HG02588 (cell line): Measurements from ENCODE around the gene FHOD3.
"Not testable (repeated sequence)": the region's sequence is repeated elsewhere in the genome, so short reads cannot be mapped to it uniquely, and the experiment has no call there.

ENCODE experiments used
- ATAC-seq: cut with Tn5 transposase; IDR thresholded peaks from one replicate; pipeline ENCODE4 v1.9.1; 2021; ENCODE audit warnings: mild to moderate bottlenecking, moderate library complexity; ENCODE audit not compliant: unreplicated experiment

FHOD3 gene

DNA sequence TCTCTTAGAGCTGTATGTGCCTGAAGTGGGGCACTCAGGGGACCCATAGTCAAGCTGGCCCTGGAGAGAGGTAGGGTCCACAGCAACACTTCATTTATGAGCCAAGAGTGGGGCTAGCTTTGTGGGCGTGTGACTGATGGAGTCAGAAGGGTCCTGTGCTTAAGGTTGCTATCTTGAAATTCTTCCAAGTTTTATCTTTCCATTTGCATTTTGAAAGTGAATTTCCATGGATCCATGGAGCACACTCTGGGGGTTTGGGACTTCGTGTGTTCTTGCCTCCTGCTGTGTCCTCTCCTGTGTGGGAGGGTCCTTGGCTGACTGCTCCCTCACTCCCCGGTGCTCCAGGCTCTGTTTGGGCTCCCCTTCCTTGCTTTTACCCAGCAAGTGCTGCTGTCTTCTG, 50.8 kb downstream of the FHOD3 start:
- ATAC-seq: no peak

DNA sequence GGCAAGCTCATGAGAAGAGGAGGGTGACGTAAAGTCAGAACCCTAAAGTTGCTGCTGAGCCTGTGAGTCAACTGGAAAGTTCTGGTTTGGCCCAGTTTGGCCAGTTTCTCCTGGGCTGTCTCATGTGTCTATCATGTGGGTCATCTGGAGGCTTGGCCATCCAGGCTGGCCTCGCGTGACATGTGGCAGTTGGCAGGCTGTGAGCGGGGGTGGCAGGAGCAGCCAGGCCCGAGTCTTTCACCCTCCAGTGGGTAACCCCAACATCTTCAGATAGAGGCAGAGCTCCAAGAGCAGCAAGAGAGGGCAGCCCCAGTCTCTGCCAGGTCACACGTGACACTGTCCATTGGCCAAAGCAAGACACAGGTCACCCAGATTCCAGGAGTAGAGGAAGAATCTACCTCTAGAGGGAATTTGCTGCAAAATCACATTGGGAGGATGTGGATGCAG, 51.5 kb downstream of the FHOD3 start:
- ATAC-seq: no peak

DNA sequence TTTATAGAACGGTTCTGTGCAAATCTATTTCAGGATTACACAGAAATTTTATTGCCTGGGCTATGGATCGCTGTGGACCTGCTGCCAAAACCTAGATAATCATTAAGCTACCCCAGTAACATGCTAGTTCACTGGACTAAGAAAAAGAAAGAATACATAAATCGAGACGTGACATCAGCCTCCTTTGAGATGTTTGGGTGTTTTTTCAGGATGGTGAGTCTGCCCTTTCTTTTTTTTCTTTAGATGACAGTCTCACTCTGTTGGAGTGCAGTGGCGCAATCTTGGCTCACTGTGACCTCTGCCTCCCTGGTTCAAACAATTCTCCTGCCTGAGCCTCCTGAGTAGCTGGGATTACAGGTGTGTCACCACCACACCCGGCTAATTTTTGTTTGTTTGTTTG, 52.0 kb downstream of the FHOD3 start:
- ATAC-seq: no peak

DNA sequence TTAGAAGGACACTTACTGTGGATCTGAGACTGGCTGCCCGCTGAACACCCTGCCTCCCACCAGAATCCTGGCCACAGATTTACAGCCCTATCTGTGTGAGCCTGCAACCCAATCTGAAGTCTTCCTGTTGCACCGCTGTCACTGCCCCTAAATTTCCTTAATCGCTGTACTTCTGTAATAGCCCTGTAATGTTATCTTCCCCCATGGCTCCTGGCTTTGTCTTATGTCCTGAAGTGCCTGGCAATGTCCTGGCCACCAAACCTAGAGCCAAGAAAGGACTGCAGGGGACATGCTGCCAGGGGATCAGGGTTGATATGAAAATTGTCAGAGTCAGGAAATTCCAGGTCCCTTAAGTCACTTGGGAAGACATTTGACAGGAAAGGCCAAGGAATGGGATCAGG, 52.7 kb downstream of the FHOD3 start:
- ATAC-seq: no peak

DNA sequence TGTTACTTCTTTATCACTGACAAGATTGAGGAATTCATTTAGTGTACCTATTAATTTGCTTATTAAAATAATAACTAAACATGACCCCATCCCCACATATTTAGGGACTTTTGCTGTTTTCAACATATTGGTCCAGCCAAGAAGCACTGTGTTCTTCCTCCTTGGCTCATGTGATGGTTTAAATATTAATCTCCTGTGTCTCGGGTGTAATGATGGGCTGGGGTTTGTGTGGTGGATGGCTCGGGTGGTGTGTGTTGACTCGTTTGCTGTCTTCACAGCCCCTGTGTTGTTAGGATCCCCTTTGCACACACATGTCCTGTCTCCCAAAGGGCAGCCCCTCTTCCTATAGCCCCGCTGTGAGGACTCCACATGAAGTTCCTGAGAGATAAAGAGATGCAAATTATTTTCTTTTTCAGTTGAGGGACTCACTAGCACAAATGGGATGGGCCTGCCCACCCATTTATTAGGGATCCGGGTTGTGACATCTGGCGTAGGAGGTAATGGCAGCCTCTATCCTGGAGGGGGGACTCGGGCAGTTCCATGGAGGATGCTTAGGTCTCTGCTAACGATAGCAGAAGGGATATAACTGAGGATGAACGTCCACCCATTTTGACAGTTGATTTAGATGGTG, 53.4 kb downstream of the FHOD3 start:
- no peak for ATAC-seq

DNA sequence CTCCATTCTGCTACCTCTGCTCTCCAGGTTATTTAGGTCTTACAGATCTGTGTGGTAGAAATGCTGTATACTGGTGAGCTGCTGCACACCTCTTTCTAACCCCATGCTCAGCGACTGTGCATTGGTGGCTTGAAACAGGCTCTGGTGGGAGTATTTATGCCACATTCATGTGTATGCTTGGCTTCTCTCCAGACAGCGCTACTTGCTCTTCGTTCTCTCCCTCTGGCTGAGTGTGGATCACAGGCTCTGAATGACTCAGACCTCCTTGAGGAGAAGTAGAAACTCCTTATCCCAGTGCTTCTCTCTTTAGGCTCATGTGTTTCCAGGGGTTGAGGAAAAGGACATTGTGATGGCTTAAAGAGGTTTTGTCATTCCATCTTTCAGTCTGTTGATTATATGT, 54.9 kb downstream of the FHOD3 start:
- ATAC-seq: no peak

DNA sequence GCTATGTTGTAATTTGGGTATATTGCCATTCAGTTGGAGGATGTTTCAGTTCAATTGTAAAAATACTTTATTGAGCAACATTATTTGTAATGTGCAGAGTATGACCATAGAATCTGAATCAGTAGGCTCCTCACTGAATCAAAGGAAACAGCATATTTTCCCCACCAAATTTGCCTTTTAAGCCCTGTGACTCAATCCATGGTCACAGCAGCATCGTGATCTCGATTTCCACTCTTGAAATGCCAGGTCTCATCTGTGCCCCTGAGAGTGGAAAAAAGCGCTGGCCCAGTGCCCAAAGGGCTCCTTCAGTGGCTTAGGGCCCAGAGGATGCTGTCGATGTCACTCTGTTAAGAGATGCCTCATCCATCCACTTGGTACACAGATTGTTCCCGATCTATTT, 57.5 kb downstream of the FHOD3 start:
- ATAC-seq: no peak

DNA sequence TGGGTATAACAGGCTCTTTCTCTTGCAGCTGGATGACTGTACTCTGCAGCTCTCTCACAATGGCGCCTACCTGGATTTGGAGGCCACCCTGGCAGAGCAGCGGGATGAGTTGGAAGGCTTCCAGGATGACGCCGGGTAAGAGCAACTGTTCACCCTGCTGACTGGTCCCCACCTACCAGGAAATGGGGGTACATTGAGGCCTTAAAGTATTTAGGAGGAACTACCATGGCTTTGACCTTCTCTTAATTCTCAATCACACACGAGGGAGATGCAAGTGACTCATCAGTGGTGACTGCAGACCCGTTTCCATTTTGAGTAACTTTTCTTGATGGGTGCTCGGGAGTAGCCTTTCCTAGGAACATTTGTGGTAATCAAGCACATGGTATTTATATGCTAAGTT, 58.0 kb downstream of the FHOD3 start:
- no peak for ATAC-seq

DNA sequence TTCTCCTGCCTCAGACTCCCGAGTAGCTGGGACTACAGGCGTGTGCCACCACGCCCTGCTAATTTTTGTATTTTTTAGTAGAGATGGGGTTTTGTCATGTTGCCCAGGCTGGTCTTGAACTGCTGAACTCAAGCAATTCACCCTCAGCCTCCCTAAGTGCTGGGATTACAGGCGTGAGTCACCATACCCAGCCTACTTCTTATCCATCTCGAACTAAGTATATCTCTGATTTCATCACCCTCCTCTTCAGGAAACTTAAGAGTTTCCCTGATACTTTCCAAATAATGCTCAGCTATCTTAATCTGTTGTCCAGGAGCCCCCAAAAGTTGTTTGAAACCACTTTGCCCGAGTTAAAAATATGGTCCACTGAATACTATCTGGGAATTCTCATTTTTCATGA, 59.2 kb downstream of the FHOD3 start:
- not testable (repeated sequence) for ATAC-seq

DNA sequence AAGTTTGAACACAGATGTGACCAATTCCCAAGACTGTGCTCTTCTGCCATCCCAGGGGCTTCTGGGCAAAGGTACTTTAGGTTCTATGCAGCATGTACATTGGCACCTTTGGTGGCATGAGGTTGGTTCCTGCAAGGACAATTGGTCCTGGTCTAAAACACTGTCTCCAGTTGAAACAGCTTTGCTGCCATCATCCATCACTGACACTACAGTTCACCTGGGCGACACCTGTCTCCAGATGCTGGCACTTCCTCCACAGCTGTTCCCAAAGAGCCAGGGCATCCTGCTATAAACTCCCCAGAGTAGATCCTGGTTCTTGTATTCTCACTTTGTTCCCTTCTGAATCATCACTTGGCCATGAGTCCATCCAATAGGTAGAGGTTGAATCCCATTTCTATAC, 60.6 kb downstream of the FHOD3 start:
- no peak for ATAC-seq

DNA sequence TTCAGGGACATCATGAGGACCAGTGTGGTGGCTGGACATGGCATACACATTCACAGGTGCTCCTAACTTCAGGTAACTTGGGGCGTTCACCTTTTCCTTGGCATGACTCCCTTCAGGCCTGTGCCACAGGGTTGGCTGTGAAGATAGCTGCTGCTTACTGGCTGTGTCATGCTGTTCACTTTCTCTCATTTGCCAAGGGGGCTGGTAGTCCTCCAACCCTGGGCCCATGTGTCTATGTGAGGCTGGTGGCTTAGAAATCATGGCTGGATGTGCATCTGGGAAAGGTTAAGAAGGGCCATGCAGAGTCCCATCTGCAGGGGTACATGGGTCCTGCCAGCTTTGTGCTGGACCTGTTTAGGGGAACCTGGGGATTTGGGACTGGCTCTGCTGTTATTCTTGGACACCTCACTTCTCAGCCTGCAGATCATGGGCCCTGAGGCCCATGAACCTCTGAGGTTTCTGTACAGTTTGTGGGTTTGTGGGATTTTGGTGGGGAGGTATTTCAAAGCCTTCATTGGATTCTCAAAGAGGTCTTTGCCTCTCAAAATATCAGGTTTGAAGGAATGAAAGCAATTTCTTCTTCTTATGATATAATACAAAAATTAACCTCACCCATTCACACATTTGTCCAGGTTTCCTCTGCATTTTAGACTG, 62.9 kb downstream of the FHOD3 start:
- no peak for ATAC-seq

DNA sequence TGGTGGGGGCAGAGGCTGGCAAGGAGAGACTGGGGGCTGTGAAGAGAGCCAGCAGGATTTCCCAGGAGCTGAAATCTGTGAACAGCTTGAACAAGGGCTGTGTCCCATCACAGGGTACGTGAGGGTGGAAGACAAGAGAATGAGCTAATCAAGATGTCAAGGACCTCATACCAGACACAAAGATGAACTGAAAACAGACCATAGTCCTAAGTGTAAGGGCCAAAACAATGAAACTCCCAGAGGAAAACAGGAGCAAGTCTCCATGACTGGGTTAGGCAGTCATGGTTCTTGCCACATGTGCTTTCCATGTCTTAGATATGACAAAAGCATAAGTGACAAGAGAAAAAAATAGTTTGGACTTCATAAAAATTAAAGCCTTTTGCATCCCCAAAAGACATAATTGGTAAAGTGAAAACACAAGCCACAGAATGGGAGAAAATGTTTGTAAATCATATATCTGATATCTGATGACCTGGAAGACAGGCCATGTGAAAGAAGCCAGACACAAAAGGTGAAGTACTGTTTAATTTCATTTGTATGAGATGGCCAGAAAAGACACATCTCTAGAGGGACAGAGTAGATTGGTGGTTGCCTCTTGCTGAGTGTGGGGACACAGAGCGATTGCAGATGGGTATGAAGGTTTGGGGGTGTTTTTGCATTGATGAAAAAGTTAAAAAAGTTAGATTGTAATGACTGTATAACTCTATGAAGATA, 67.6 kb downstream of the FHOD3 start:
- no peak for ATAC-seq

DNA sequence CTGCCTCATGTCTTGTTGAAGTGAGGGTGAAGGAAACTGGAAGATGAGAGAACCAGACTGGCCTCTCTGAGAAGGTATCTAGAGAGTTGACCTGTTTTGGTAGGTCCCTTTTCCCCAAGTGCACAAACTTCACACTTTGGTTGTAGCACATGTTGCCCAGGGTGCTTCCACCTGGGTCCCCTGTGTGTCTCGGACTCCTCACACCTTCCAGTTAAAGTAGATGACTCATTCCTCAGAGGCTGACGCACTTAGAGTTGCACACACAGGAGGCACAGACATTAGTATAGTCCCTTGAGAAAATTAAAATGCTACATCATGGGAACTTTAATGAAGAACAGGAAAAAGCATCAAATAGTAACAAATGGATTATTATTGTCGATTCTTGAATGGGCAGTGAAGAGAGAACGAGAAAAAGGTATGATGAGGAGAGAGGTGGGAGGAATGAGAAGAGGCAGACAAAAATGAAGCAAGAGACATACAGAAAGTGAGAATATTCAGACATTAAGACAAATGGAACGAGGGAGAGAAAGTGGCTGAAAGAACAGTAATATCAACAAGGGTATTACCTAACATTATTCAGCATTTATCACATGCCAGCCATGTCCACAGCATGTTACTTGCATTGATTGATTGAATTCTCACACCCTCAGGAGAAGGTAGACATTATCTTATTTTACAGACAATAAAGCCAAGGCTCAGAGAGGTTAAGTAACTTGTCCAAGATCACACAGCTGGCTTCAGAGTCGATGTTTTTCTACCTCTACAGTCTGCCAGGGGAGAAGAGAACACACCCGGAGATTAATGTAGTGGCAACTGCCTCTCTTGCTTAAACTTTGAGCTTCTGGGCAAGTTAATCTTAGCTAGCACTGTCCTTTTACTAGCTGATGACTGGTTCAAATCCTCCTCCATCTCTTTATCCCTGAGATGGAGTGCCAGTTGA, 68.6 kb downstream of the FHOD3 start:
- ATAC-seq: no peak

DNA sequence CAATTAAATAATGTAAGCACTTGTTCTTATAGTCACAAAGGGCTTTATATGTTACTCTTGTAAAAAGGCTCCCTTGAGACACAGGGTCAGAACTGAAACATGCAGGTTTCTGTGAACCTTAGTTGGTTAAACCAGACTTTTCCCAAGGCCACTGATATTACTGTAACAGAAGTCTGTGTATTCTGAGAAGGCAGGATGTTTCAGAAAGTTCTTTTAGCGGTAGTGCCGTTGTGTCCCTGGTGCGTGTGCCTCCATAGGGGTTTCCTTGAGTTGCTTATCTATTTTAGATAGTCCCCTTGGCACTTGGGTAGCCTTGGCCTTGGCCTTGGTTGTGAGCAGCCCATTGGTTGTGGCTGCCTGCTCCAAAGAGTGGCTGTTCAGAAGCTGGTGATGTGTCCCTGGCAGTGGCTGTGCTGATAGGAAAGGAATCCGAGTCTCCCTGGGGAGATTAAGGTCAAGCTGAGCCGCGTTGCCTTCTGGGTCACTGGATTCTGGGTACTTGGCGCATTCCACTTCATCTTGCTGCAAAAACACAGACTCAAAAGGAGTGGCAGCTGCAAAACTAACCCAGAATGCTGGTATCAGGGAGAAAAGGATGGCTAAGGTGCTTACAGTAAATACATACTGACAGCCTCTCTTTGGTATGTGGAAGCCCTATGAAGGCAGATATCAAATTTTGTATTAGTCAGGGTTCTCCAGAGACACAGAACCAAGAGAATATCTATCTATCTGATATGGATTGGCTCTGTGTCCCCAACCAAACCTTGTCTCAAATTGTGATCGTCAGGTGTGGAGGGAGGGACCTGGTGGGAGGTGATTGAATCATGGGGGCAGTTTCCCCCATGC, 69.7 kb downstream of the FHOD3 start:
- ATAC-seq: peak; percentile 71

DNA sequence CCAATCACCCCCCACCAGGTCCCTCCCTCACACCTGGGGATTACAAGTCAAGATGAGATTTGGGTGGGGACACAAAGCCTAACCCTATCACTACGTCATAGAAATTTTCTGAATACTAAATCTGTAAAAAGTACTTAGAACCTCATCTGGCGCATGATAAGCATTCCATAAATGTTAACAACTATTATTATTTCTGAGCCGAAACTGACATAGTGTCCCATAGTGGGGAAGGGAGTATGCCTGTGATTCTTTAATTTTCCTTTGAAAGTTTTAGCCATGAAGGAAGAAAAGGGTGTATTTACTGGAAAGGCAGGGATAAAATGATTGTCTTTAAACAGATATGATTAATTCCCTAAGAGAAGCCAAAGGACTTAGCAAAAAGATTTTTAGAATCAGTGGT, 71.4 kb downstream of the FHOD3 start:
- ATAC-seq: no peak

DNA sequence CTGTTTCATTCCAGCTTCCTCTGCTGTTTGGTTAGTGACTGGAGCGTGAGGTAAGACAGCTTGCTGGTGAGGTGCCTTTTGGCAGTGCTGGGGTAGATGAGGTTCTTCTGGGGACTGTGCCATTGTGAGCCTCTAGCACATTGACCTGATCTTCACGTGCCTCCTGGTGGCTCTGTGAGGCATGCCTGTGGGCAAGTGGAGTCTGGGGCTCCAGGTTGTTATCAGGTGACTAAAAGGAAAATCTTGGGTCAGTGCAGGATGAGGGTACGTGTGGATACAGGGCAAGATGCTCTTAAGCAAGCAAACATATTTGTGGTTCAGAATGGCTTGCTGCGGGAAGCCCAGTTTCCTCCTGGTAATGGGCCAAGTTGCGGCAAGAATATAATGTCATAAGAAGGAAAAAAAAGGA, 75.4 kb downstream of the FHOD3 start:
- ATAC-seq: no peak

DNA sequence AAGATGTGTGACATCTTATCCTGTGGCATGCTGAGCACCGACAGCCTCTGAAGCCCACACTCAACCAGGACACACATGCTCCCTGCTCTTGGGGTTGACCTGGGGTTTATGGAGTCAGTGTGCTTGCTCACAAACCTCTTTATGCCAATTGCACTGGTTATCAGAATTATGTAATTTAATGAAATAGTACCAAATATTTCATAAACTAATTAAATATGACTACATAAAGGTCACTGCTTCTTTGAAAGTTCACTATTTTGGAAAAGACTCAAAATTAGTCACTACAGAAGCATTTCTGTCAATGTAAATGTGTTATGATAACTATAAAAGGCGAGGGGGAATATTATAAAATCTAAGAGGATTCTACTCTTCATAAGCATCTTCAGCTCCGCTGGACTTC, 76.7 kb downstream of the FHOD3 start:
- no peak for ATAC-seq

DNA sequence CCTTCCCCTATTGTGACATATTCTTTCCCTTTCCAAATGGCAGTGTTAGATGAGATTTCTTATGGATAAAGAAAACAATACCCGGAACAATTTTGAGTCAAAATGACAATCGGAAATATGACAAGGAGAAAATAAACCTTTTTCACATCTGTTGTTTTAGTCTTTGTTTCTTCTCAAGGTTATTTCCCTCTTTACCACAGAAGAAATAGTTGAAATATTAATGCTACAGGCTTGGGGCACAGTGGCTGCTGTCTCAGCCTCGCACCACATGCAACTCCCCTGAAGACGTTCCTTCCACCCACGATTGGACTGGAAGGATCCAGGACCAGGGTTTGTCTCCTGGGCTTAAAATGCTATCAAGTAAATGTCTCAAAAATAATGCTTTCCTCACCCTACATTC, 77.6 kb downstream of the FHOD3 start:
- no peak for ATAC-seq

DNA sequence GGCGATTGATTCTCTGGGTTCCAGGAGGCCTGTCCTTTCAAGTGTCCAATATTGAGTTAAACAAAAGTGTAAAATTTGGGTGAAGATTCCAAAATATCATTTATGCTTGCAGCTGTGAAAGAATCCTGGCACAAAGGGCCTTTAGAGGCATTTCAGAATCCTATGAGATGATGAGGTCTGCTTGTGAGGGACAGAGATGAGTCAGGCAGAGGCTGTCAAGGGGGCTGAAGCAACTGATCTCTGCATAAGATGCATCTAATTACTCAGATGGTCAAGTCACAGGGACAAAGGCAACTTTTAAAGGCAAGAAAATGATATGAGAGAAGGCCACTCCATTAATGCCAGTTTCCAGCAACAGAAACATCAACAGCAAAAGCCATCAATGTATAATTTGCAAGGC, 78.8 kb downstream of the FHOD3 start:
- no peak for ATAC-seq

DNA sequence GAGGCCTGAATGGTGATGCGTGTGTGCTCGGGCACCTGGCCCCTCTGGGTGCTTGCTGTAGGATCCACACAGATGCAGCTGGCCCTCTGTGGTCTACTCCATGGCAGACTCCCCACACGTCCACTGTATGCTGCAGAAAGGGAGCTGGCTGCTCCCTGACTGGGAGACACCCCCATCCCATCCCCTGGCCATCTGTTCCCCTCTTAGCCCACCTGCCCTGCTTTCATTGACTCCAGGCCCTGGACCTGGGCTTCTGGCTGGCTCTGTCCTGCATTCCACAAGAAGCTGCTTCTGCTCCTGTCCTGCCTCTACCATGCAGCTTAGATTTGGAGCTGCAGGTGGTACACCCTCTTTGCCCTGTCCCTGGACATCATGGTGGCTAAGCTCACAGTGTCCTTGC, 80.1 kb downstream of the FHOD3 start:
- no peak for ATAC-seq
